Stimulated activated CD4-positive, alpha-beta T cell treated with anti-CD3 and anti-CD28 coated beads, Interleukin-4, amount 100 ng/mL, for 4 hours (primary cell): ENCODE data around the gene NMD3.
"Not testable (repeated sequence)": the region's sequence is repeated elsewhere in the genome, so short reads cannot be mapped to it uniquely, and the experiment has no call there.

Experiments used
- DNase-seq, 2 experiments: peaks; one replicate each; pipeline ENCODE4 v3.0.0-alpha.2; 2020

NMD3 gene

DNA sequence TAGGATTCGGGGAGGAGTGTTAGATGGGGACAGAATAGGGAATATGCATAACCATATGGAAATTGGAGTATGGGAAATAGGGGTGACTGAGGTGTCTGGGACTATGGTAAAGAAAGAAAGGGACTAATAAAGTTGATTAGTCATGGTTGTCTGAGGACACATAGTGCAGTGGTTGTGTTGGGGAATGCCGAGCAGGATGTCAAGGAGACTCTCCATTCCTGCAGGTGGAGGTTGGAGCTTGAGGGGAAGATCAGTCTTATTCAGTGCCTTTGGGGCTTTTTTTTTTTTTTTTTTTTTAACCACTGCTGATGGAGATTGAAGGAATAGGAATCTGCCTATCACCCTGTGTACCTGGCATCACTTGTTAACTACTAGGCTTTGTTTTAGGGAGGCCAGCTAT lies 10.8 kb downstream of the NMD3 start:
- DNase-seq: no peak

DNA sequence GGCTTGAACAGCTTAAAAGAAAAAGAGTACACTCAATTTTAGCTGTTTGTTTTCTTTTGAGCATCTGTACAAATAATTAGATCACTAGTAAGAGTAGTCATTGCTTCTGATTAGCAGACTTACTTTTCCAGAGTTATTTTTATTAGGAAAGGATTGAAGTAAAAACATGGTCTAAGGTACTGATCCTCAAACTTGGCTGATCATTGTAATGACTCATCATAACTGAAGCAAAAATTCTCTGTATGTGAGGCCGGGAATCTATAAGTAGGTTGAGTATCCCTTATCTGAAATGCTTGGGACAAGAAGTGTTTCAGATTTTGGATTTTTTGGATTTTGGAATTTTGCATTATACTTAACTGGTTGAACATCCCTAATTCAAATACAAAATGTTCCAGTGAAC lies 12.4 kb downstream of the NMD3 start:
- DNase-seq: no peak

DNA sequence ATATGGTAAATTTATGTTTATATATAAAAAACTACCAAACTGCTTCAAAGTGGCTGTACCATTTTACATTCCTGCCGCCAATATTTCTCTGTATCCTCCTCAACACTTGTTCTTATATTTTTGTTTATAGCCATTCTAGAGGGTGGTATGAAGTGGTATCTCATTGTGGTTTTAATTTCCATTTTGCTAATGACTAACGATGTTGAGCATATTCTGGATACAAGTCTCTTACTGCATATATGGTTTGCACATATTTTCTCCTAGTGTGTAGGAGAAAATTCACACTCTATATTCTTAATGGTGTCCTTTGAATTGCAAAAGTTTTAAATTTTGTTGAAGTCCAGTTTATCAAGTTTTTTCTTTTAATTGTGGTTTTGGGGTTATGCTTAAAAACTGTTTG lies 15.1 kb downstream of the NMD3 start:
- no peak for DNase-seq

DNA sequence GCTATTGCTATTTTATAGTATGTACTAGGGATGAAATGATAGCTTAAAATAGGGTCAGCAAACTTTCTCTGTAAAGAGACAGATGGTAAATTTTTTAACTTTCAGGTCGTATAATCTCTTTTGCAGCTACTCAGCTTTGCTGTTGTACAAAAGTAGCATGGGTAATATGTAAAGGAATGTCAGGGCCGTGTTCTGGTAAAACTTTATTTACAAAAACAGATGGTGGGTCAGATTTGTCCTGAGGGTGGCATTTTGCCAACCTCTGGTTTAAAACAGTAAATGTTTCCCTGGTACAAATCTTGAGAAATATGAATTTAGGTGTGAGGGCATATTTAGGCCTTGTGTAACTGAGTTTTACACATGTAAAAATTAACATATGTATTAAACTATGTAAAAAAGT lies 18.6 kb downstream of the NMD3 start:
- DNase-seq: no peak

GRCh38 chr3:161244538-161244937 lies 23.4 kb downstream of the NMD3 start:
- no peak for DNase-seq

DNA sequence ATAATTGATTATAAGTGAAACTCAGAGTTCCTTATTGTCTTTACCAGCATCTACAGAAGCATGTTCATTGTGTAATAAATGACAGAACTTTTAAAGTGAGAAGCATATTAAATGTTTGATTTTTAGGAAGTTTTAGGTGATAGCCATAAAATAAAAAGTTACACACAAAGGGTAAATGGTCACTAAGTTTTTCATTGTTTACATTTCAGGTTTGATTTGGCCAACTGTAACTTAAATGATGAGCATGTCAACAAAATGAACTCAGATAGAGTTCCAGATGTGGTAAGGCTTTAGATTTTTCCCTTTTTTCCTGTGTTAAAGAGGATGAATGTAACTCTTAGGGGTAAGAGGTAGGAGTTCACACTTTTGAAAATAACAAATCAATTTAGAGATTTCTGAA lies 25.9 kb downstream of the NMD3 start:
- DNase-seq: no peak

- DNase-seq: no peak
Measured at GRCh38 chr3:161250116-161250515, 29.0 kb downstream of the NMD3 start.

- no peak for DNase-seq
Measured at GRCh38 chr3:161251716-161252115, 30.6 kb downstream of the NMD3 start.

GRCh38 chr3:161252143-161252542 lies 31.0 kb downstream of the NMD3 start:
- no peak for DNase-seq

DNA sequence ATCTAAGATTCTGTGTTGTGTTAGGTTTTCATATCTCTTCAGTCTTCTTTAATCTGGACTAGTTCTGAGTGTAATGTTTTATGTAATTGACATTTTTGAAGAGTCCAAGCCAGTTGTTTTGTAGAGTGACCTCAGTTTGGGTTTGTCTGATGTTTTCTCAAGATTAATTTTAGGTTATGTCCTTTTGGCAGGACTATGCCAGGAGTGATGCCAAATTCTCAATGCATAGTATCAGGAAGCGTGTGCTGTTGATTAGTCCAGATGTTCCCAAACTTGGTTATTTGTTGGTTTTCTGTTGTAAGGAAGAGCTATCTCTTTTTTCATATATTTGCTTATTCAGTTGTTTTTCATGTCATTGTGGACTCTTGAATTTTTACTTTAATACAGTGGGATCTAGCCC lies 32.6 kb downstream of the NMD3 start:
- DNase-seq: no peak

- no peak for DNase-seq
Measured at GRCh38 chr3:161254861-161255260, 33.8 kb downstream of the NMD3 start.

- no peak for DNase-seq
Measured at GRCh38 chr3:161263057-161263456, 41.9 kb downstream of the NMD3 start.

DNA sequence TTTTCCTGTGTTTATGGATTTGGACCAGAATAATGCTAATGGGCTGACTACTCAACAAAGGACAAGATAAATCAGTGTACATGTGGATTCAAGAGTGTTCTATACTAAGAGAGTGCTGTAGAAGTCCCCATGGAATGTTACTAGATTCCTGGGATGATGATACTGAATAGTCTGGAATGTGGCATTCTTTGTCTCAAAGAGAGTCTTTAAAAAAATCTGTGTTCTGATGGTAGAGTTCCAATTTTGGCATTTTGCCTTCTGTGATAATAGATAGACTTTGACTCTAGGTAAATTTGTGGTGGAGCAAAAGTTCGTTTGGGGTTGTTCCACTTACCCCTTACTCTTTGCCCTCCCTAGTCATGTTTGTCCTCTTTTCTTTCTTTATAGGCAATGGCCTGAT lies 43.7 kb downstream of the NMD3 start:
- DNase-seq: no peak

DNA sequence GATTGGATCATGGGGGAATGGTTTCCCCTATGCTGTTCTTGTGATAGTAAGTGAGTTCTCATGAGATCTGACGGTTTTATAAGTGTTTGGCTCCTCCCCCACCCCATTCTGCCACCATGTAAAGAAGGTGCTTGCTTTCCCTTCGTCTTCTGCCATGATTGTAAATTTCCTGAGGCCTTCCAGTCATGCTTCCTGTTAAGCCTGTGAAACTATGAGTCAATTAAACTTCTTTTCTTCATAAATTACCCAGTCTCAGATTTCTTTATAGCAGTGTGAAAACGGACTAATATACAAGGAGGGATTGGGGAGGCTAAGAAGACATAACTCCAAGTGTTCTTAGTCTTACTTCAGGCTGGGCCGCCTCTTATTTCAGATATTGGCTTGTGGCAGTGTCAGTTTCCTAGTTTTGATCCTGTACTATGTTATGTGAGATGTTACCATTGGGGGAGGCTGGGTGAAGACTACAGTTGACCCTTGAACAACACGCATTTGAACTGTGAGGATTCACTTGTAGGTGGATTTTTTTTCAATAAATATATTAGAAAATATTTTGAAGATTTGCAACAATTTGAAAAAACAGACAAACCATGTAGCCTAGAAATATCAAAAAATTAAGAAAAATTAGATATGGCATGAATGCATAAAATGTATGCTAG lies 44.9 kb downstream of the NMD3 start:
- DNase-seq: no peak

GRCh38 chr3:161266731-161267150 lies 45.6 kb downstream of the NMD3 start:
- DNase-seq: no peak

DNA sequence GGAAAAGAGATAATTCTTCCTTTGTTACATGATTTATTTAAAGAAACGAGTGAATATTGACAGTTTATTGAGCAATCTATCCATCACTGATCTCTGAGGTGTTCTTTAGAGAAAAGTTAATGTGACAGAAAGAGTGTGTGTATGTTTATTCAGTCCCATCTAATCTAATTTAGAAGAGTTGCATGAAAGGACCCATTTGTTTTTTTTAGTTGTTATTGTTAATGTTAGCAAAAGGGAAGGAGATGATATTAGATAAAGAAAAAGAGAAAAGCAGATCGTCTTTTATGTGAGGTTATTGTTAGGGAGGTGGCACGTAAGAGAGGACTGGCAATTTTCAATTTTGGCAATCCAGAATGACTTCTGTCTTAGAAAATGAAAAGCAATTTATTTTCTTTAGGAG lies 46.5 kb downstream of the NMD3 start:
- no peak for DNase-seq

- no peak for DNase-seq
Measured at GRCh38 chr3:161268601-161269000, 47.5 kb downstream of the NMD3 start.

GRCh38 chr3:161270991-161271390 lies 49.9 kb downstream of the NMD3 start:
- no peak for DNase-seq

DNA sequence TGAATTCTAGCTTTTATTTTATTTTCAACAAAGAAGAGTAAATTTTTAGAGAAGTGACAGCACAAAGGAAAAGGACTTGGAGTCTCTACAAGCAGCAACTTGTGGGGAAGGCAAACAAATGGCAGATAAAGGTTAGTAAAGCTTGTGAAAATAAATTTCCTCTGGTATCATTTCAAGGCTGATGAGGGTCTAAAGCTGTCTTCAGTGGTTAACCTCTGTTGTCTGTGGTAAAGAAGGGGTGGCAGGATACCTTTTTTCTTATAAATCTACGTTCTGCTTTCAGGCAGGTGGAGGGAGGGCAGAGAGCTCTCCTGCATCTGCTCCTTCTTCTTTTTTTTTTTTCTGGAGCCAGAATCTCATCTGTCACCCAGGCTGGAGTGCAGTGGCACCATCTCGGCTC lies 50.5 kb downstream of the NMD3 start:
- DNase-seq: no peak

- no peak for DNase-seq
Measured at GRCh38 chr3:161272524-161272923, 51.4 kb downstream of the NMD3 start.

DNA sequence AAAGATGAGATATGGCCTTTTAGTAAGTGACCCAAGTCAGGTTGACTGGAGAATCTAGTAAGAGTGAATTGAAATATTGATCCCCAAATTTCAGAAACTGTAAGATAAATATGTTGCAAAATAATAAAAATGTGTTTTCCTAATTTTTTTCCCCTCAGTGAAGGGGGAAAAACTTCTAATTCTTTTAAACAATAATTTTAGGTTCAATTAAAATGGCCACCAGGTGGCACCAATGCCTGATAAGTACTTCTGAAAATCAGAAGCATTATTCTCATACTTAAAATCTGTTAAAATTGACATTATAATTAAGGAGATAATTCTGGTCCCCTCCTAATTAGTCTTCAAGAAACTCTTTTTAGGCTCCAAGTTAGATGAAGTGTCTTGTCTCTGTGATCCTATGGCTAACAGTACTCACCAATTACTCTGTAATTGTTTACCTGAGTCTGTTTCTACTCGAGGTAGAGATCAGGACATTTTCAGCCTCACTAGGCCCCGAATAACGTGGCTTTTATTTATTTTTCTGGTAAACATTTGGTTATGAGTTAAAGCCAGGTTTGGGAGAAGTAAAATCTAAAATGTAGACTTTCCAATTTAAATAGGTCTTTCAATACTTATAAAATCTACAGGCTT lies 52.6 kb downstream of the NMD3 start:
- DNase-seq: no peak

DNA sequence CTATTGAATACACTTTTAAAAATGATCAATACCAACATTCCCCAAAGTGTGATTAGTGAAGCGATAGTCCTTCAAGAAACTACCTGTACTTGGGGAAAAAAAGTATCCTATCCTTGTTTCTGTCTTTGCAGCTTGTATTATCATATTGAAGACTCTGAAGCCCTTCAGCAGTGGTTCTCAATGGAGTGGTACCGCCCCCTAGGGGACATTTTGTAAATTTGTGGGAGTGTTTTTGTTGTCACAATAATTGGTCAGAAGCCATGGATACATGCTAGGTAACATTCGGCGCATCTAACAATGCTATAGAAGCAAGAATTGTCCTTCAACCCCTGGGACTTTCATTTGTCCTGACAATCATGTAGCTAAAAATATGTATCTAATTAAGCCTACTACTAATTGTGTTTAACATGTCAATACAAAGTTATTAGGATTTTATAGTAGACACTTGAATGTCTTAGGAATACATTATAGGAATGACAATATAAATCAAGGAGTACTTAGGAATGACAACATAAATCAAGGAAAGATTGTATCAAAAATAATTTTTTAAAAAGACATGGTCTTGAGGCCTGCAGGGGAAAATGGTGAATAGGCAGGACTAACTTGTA lies 53.7 kb downstream of the NMD3 start:
- DNase-seq: peak; percentile 5 to 17

GRCh38 chr3:161275919-161276318 lies 54.8 kb downstream of the NMD3 start:
- no peak for DNase-seq

DNA sequence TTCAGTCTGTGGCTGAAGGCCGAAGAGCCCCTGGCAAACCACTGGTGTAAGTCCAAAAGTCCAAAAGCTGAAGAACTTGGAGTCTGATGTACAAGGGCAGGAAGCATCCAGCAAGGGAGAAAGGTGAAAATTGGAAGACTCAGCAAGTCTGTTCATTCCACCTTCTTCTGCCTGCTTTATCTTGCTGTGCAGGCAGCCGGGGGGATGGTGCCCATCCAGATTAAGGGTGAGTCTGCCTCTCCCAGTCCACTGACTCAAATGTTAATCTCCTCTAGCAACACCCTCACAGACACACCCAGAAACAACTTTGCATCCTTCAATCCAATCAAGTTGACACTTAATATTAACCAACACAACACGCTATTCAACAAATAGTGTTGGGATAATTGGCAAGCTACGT lies 61.3 kb downstream of the NMD3 start:
- DNase-seq: not testable (repeated sequence)

GRCh38 chr3:161284989-161285388 lies 63.9 kb downstream of the NMD3 start:
- no peak for DNase-seq
